Right cardiac atrium (tissue), 5 donors: ENCODE data around the gene GOLGA8J. TPM values are rescaled to one million over a fixed set of nuclear protein-coding genes. Genes with fewer than 3 reads are reported as not detected.
"Not testable (repeated sequence)": the region's sequence is repeated elsewhere in the genome, so short reads cannot be mapped to it uniquely, and the experiment has no call there.

Experiments
- ATAC-seq, 2 donors: fragments of 200-7000 bp; cut with Tn5 transposase; one replicate each; pipeline versions ENCODE4 v1.8.0 to v1.9.1; 2020; ENCODE audit warnings: moderate library complexity in 2 of 2, mild to moderate bottlenecking in 1 of 2
- DNase-seq, 3 donors: peaks; one replicate each; pipeline ENCODE4 v3.0.0-alpha.2; 2020
- H3K27ac ChIP-seq: one replicate; pipeline ENCODE4 v1.5.1; 2013; ENCODE audit warnings: mild to moderate bottlenecking, low read length, control low read depth, moderate library complexity
- H3K27me3 ChIP-seq: one replicate; pipeline ENCODE4 v1.6.1; 2013; ENCODE audit not compliant: control insufficient read depth, insufficient read depth
- H3K4me1 ChIP-seq: one replicate; pipeline ENCODE4 v1.6.1; 2013; ENCODE audit warnings: low read length; ENCODE audit not compliant: control insufficient read depth, insufficient read depth
- H3K4me3 ChIP-seq: one replicate; pipeline ENCODE4 v1.5.1; 2013; ENCODE audit warnings: low read length, control low read depth
- H3K9me3 ChIP-seq: one replicate; pipeline ENCODE4 v1.6.1; 2013; ENCODE audit warnings: low read length; ENCODE audit not compliant: control insufficient read depth
- WGBS: extraction: QIAGEN DNeasy Blood & Tissue Kit; methylation state at CpG from one replicate; pipeline ENCODE4 v1.1.7; 2013; 5-methylcytosine and 5-hydroxymethylcytosine counted together
- intact Hi-C, 4 donors: fragments of 100-400 bp; cut with DNase I; formaldehyde crosslinking; loops; one replicate each; pipeline versions ENCODE4 v1.11.0 to v1.14.0; 2022 to 2023
- long read RNA-seq, 4 donors: library from polyadenylated mRNA; unstranded; transcript quantifications; one replicate each; pipeline ENCODE4 v2.0.0, GENCODE V29; 2020 to 2021
- polyA plus RNA-seq: library from polyadenylated mRNA; stranded (reverse); fragments of 200-250 nt; gene quantifications from one replicate; pipeline ENCODE4 v1.2.3, GENCODE V29; 2013
- total RNA-seq, 4 donors: library from RNA; stranded (reverse); fragmentation: NEBNext Ultra II Directional; extraction: Animal tissue kit (Norgen Biotek cat#: 25700); gene quantifications; one replicate each; pipeline ENCODE4 v1.2.1, GENCODE V29; 2021
- donor health status: healthy with polysubstance abuse.
- donor health status: DM: no; HTN: yes; CAD: no.
- donor health status: DM: no; HTN: no; CAD: no.
- donor health status: DM: no; HTN: yes; CAD: no; lungs with severe emphysema.
- donor health status: DM: yes; HTN: yes; CAD: no.

GOLGA8J gene, protein sequence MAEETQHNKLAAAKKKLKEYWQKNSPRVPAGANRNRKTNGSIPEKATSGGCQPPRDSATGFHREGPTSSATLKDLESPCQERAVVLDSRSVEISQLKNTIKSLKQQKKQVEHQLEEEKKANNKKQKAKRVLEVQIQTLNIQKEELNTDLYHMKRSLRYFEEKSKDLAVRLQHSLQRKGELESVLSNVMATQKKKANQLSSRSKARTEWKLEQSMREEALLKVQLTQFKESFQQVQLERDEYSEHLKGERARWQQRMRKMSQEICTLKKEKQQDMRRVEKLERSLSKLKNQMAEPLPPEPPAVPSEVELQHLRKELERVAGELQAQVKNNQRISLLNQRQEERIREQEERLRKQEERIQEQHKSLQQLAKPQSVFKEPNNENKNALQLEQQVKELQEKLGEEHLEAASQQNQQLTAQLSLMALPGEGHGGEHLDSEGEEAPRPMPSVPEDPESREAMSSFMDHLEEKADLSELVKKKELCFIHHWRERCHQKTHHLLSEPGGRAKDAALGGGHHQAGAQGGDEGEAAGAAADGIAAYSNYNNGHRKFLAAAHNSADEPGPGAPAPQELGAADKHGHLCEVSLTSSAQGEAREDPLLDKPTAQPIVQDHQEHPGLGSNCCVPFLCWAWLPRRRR
- under 1 TPM in 2 of 4 donors, not detected in 2; 0.28 to 0.32 TPM for total RNA-seq
- not detected for polyA plus RNA-seq
- long read RNA-seq, donor 1 = 0 reads
- long read RNA-seq, donor 2 = 0 reads
- long read RNA-seq, donor 3 = 0 reads
- long read RNA-seq, donor 4 = 0 reads

- ATAC-seq, H3K27ac ChIP-seq, H3K27me3 ChIP-seq, H3K4me1 ChIP-seq, H3K9me3 ChIP-seq, H3K4me3 ChIP-seq, intact Hi-C loops, DNase-seq: not testable (repeated sequence)
- no CpG with 5 or more reads among the region's 7 CpGs for WGBS
Observed at GRCh38 chr15:30082655-30083054, at the start of gene GOLGA8J. GOLGA8J (plus strand) TSS chr15:30082955; CDS start chr15:30083053, 98 bp downstream.

DNA sequence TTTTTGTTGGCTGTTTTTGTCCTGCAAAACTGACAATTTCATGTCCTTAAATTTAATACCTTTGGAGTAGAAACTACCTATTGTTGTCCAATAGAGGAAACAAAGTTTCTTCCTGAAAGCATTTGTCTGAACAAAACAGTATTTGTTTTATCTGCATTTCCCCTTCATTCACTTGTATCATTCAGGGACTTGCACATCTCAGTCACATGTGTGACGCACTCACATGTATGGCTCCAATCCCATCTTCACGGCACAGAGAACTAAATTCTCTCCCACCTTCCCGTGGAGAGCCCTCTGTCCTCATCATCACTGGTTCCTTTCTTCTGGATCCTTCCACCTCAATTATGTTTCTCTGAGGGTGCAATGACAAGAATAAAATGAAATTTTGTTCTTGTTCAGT, 49.5 kb upstream of the GOLGA8J start:
- ATAC-seq = no peak
- no peaks in the 10 kb centered on the region for H3K27me3 ChIP-seq
- no peak for DNase-seq
- H3K4me3 ChIP-seq = no peak overlapping the region
- H3K4me1 ChIP-seq = no peaks in the 10 kb centered on the region
- intact Hi-C loops = loop anchor here in 1 of 4 donors (10.0 kb wide), 1 partner anchor 68 kb away; no protein-coding TSS in a partner anchor
- H3K27ac ChIP-seq = no peak overlapping the region
- WGBS = 73% methylated on average over 3 of the region's 3 CpGs
- no peaks in the 10 kb centered on the region for H3K9me3 ChIP-seq

DNA sequence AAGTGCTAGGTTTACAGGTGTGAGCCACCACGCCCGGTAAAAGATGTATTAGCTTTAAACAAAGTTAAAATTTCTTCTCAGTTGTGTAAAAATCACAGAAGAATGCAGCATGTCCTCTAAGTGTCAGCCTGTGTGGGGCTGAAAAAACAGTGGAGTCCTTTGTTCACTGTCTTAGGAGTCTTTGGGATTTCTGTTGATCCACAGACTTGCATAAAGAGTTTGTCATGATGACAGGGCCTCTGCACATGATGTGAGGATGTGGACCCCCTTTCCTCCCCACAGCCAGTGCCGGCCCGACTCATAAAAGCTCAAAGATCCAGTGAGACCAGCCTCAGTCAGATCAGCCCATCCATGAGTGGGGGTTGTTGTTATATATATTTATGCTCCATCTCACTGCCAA, 49.0 kb upstream of the GOLGA8J start:
- H3K9me3 ChIP-seq = no peaks in the 10 kb centered on the region
- intact Hi-C loops = loop anchor here in 1 of 4 donors (10.0 kb wide), 1 partner anchor 69 kb away; no protein-coding TSS in a partner anchor
- DNase-seq (no peak), ATAC-seq (no peak)
- no peaks in the 10 kb centered on the region for H3K27me3 ChIP-seq
- no peak overlapping the region for H3K27ac ChIP-seq
- H3K4me3 ChIP-seq = no peak overlapping the region
- no peaks in the 10 kb centered on the region for H3K4me1 ChIP-seq
- 84% methylated on average over 4 of the region's 4 CpGs for WGBS

- Histone ChIP-seq H3K4me3 (no peak overlapping the region), H3K4me1 (peaks cover 3% of the 10 kb centered on the region), H3K27ac (no peak overlapping the region), H3K9me3 (no peaks in the 10 kb centered on the region), H3K27me3 (no peaks in the 10 kb centered on the region)
- no peak for ATAC-seq
- 72% methylated on average over 6 of the region's 6 CpGs for WGBS
- DNase-seq = no peak
- intact Hi-C loops = loop anchor here in 2 of 4 donors (5.0 to 10.0 kb wide), 2 partner anchors 71 to 89 kb away; no protein-coding TSS in a partner anchor
Observed at GRCh38 chr15:30036036-30036703, 46.6 kb upstream of the GOLGA8J start.

- Histone ChIP-seq H3K27ac (peak overlapping the region; percentile 3), H3K4me3 (no peak overlapping the region), H3K4me1 (peaks cover 3% of the 10 kb centered on the region), H3K27me3 (no peaks in the 10 kb centered on the region), H3K9me3 (no peaks in the 10 kb centered on the region)
- intact Hi-C loops = loop anchor here in 2 of 4 donors (5.0 to 10.0 kb wide), 2 partner anchors 74 to 92 kb away; no protein-coding TSS in a partner anchor
- peak; percentile 82 to 88 for ATAC-seq
- WGBS = 50% methylated on average over 5 of the region's 5 CpGs
- DNase-seq = no peak
Observed at GRCh38 chr15:30038667-30039523, 43.9 kb upstream of the GOLGA8J start.

DNA sequence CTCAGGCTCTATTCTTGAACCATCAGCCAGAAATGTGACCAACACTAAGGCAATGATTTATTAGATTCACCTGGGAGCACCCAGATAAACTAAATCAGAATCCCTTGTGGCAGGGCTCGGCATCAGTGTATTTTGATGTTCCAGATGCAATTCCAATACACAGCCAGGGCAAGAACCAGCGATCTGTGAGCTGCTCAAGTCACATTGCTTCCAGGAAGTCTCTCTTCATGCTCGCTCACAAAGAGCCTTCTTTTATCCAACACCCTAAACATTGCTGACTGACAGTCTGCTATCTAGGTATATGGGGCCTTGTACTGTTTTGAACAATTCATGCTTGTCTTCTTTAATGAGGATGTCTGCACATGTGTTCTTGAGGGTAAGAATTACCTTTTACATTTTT, 40.9 kb upstream of the GOLGA8J start:
- Histone ChIP-seq H3K27me3 (no peaks in the 10 kb centered on the region), H3K4me3 (no peak overlapping the region), H3K27ac (no peak overlapping the region), H3K4me1 (peaks cover 3% of the 10 kb centered on the region), H3K9me3 (no peaks in the 10 kb centered on the region)
- DNase-seq = no peak
- 67% methylated on average over 3 of the region's 3 CpGs for whole genome bisulfite sequencing
- no peak for ATAC-seq
- intact Hi-C loops = no loop called here

DNA sequence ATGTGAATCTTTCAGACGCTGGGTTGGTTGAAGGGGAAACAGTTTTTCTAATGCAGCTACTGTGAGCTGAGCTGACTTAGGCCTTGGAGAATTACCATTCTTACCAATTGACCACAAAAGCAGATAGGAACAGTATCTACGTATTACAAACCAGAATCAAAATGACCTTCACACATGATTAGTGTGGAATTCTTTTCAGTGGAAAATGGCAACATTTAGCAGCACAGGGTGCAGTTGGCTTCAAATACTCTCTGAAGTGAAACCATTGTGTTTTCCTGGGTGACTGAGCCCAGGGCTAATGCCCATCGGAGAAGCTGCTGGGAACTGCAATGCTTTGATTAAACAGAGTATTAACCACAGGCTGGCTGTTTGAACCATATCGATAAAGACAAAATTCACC, 40.2 kb upstream of the GOLGA8J start:
- Histone ChIP-seq H3K27me3 (no peaks in the 10 kb centered on the region), H3K27ac (no peak overlapping the region), H3K4me1 (peaks cover 3% of the 10 kb centered on the region), H3K4me3 (no peak overlapping the region), H3K9me3 (no peaks in the 10 kb centered on the region)
- intact Hi-C loops = no loop called here
- WGBS = 67% methylated on average over 4 of the region's 4 CpGs
- DNase-seq = no peak
- no peak for ATAC-seq

GRCh38 chr15:30043211-30043655, 39.5 kb upstream of the GOLGA8J start:
- 23% methylated on average over 2 of the region's 2 CpGs for WGBS

DNA sequence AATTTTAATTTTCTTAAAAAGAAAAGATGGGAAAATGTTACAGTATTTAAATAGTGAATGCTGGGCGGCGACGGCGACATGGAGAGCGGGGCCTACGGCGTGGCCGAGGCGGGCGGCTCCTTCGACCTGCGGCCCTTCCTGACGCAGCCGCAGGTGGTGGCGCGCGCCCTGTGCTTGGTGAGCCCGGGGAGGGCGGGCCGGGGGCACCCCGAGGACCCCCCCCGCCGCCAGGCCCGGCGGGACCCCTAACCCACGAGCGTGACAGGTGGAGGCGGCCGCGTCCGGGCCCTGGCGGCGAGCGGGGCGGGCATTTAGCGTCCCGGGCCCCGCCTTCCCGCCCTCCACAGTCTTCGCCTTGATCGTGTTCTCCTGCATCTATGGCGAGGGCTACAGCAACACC, 38.4 kb upstream of the GOLGA8J start:
- Histone ChIP-seq H3K4me3 (no peak overlapping the region), H3K4me1 (no peaks in the 10 kb centered on the region), H3K27me3 (no peaks in the 10 kb centered on the region), H3K9me3 (no peaks in the 10 kb centered on the region), H3K27ac (no peak overlapping the region)
- ATAC-seq (peak in 1 of 2 donors; percentile 43), DNase-seq (peak in 1 of 3 donors; percentile 59)
- WGBS = 91% methylated on average over 42 of the region's 42 CpGs
- intact Hi-C loops = no loop called here

More at GRCh38 chr15:30043211-30043655, 39.5 kb upstream of the GOLGA8J start:
- DNase-seq (no peak), ATAC-seq (peak in 1 of 2 donors; percentile 29)
- no peaks in the 10 kb centered on the region for H3K9me3 ChIP-seq
- intact Hi-C loops = no loop called here
- H3K4me3 ChIP-seq = no peak overlapping the region
- H3K27me3 ChIP-seq = no peaks in the 10 kb centered on the region
- peaks cover 3% of the 10 kb centered on the region for H3K4me1 ChIP-seq
- no peak overlapping the region for H3K27ac ChIP-seq

DNA sequence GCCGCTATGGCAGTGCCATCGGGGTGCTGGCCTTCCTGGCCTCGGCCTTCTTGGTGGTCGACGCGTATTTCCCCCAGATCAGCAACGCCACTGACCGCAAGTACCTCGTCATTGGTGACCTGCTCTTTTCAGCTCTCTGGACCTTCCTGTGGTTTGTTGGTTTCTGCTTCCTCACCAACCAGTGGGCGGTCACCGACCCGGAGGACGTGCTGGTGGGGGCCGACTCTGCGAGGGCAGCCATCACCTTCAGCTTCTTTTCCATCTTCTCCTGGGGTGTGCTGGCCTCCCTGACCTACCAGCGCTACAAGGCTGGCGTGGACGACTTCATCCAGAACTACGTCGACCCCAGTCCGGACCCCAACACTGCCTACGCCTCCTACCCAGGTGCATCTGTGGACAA, 37.9 kb upstream of the GOLGA8J start:
- 94% methylated on average over 22 of the region's 22 CpGs for WGBS
- DNase-seq = not testable (repeated sequence)

More for the DNA sequence above, 37.9 kb upstream of the GOLGA8J start:
- H3K4me3 ChIP-seq, H3K9me3 ChIP-seq, H3K27ac ChIP-seq, H3K27me3 ChIP-seq, intact Hi-C loops, ATAC-seq, H3K4me1 ChIP-seq: not testable (repeated sequence)
